ENCODE measurements around the gene SOX5. TPM values are rescaled to one million over a fixed set of nuclear protein-coding genes. Genes with fewer than 3 reads are reported as not detected.

The SOX5 gene
- total and polyA plus RNA-seq, 9 of the 15 experiments (the other 6 are each of a cell fraction or from before 2014, with no cell fraction given), result 8.3 to 16.5 (median 11.9) TPM

- TF ChIP-seq SFPQ (IDR thresholded peaks at IDR 0.05; ENCODE audit: low read depth, low read length), result no peak
- no peak for TF ChIP-seq ZFPM2 (CRISPR knock-in tag; IDR thresholded peaks at IDR 0.05)
- no peak for TF ChIP-seq TBL1XR1 (IDR thresholded peaks at IDR 0.05; ENCODE audit: low read length in 2 of 2)
- no peak for TF ChIP-seq SOX6 (IDR thresholded peaks at IDR 0.05)
- no peak for TF ChIP-seq NR2C2 (CRISPR knock-in tag; IDR thresholded peaks at IDR 0.05)
- TF ChIP-seq NR2C2 (tag; IDR thresholded peaks at IDR 0.05), result no peak
- TF ChIP-seq E2F6 (IDR thresholded peaks at IDR 0.05; ENCODE audit: borderline replicate concordance in 1 of 2, extremely low read depth in 1 of 2, insufficient read depth in 1 of 2, insufficient read length in 1 of 2, low read depth in 1 of 2, low read length in 1 of 2, poor library complexity in 1 of 2, severe bottlenecking in 1 of 2), result no peak
Observed at GRCh38 chr12:23751641-23752040, 197.8 kb downstream of the SOX5 start (continued).

GRCh38 chr12:23750923-23751322 lies 198.5 kb downstream of the SOX5 start:
- no peaks in the 10 kb centered on the region for H3K36me3 ChIP-seq (ENCODE audit: control insufficient read depth, insufficient read depth, low read length)
- WGBS (ENCODE audit: insufficient coverage, low coverage, missing lambda C conversion rate), result 96% methylated on average over 3 of the region's 3 CpGs
- H3K4me3 ChIP-seq, result no peak overlapping the region
- no peaks in the 10 kb centered on the region for H4K20me1 ChIP-seq (replicated peaks; ENCODE audit: control insufficient read depth, insufficient read depth, low read length)
- BruUV-seq (replicated peaks), result no TSS peak
- no peaks in the 10 kb centered on the region for H3K4me1 ChIP-seq (replicated peaks in 1 of 2; ENCODE audit: control insufficient read depth in 2 of 2, insufficient read depth in 2 of 2, low read length in 2 of 2)
- no peak overlapping the region for H3K27ac ChIP-seq (ENCODE audit: extremely low read depth, low read depth, low read length)
- POLR2A ChIA-PET, result no interaction called here
- no peaks in the 10 kb centered on the region for H3K27me3 ChIP-seq (ENCODE audit: control insufficient read depth in 2 of 2, insufficient read depth in 2 of 2, low read length in 2 of 2)
- no peaks in the 10 kb centered on the region for H3K79me2 ChIP-seq (ENCODE audit: control insufficient read depth, insufficient read depth, low read length)
- no peak overlapping the region for H3K4me2 ChIP-seq (ENCODE audit: insufficient read depth, low read length)
- H2AFZ ChIP-seq (ENCODE audit: low read depth, low read length), result no peak overlapping the region; the same call in 1 of the 2 replicates
- peaks cover 5% of the 10 kb centered on the region; the same call in 1 of the 2 replicates for H3K9me3 ChIP-seq (replicated peaks; ENCODE audit: control insufficient read depth, insufficient read depth, low read depth, low read length)
- in situ Hi-C loops (cut with MboI), result no loop called here
- no peak for ATAC-seq
- intact Hi-C loops (cut with micrococcal nuclease), result no loop called here
- no peak for DNase-seq (ENCODE audit: extremely low read depth in 1 of 4, low spot score in 3 of 4)
- H3K9me1 ChIP-seq (ENCODE audit: control insufficient read depth, insufficient read depth, low read length), result no peaks in the 10 kb centered on the region
- H3K9ac ChIP-seq (ENCODE audit: insufficient read depth in 1 of 2, low read depth in 2 of 2, low read length in 2 of 2), result no peak overlapping the region
- FAIRE-seq, result no peak
- CTCF ChIA-PET (ENCODE audit: low intra/inter-chr PET ratio), result no interaction called here
- TF ChIP-seq ZBTB33 (CRISPR knock-in tag; IDR thresholded peaks at IDR 0.05) (no peak), MCM7 (IDR thresholded peaks at IDR 0.05) (no peak), HMGXB4 (CRISPR knock-in tag; IDR thresholded peaks at IDR 0.05) (no peak)
- TF ChIP-seq, protein P1, sequence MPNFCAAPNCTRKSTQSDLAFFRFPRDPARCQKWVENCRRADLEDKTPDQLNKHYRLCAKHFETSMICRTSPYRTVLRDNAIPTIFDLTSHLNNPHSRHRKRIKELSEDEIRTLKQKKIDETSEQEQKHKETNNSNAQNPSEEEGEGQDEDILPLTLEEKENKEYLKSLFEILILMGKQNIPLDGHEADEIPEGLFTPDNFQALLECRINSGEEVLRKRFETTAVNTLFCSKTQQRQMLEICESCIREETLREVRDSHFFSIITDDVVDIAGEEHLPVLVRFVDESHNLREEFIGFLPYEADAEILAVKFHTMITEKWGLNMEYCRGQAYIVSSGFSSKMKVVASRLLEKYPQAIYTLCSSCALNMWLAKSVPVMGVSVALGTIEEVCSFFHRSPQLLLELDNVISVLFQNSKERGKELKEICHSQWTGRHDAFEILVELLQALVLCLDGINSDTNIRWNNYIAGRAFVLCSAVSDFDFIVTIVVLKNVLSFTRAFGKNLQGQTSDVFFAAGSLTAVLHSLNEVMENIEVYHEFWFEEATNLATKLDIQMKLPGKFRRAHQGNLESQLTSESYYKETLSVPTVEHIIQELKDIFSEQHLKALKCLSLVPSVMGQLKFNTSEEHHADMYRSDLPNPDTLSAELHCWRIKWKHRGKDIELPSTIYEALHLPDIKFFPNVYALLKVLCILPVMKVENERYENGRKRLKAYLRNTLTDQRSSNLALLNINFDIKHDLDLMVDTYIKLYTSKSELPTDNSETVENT (CRISPR knock-in tag; IDR thresholded peaks at IDR 0.05), result no peak
